ENCODE measurements around the gene POT1. TPM values are rescaled to one million over a fixed set of nuclear protein-coding genes. Genes with fewer than 3 reads are reported as not detected.

Gene POT1
- total RNA-seq, 1 experiment from 2014 or later: 20.9 TPM

DNA sequence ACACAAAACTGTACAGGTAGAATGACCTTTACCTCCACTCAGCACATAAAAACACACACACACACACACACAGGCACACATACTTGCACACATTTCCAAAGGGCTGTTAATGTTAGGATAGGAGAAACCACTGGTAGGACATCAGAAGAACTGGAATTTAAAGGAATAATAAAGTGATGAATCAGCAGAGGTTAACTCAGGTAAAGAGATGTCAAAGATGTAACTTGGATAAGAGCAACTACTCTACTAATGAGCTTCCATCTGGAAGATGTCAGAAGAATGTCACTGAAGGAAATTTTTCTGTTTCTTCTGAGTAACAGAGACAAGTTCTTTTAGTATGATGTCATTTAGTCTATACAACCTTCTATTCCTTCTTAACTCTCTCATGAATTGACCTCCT is 137.6 kb downstream of the POT1 start:
- no TSS peak for BruUV-seq (replicated peaks)
- Histone ChIP-seq H3K4me3 (ENCODE audit: low read depth in 2 of 2, low read length in 2 of 2) (no peak overlapping the region), H3K27ac (ENCODE audit: low read length) (no peak overlapping the region), H3K9me3 (ENCODE audit: control insufficient read depth, insufficient read depth, low read depth, low read length) (no peaks in the 10 kb centered on the region), H3K36me3 (ENCODE audit: control insufficient read depth, insufficient read depth, low read length) (no peaks in the 10 kb centered on the region), H3K27me3 (ENCODE audit: control insufficient read depth, insufficient read depth, low read length) (peaks cover 2% of the 10 kb centered on the region; the same call in 1 of the 2 replicates), H3K4me1 (ENCODE audit: control insufficient read depth, insufficient read depth, low read length) (no peaks in the 10 kb centered on the region)
- intact Hi-C loops (cut with micrococcal nuclease; ENCODE audit: unreplicated experiment): no loop called here
- in situ Hi-C loops (cut with HindIII; ENCODE audit: low pct_unique_long_range_greater_than_20kb, low sequenced_read_pairs): no loop called here
- CTCF ChIA-PET: no interaction called here
- DNase-seq (ENCODE audit: low read depth, low spot score) (no peak), ATAC-seq (no peak)
- POLR2A ChIA-PET: no interaction called here
- TF ChIP-seq, protein P1, sequence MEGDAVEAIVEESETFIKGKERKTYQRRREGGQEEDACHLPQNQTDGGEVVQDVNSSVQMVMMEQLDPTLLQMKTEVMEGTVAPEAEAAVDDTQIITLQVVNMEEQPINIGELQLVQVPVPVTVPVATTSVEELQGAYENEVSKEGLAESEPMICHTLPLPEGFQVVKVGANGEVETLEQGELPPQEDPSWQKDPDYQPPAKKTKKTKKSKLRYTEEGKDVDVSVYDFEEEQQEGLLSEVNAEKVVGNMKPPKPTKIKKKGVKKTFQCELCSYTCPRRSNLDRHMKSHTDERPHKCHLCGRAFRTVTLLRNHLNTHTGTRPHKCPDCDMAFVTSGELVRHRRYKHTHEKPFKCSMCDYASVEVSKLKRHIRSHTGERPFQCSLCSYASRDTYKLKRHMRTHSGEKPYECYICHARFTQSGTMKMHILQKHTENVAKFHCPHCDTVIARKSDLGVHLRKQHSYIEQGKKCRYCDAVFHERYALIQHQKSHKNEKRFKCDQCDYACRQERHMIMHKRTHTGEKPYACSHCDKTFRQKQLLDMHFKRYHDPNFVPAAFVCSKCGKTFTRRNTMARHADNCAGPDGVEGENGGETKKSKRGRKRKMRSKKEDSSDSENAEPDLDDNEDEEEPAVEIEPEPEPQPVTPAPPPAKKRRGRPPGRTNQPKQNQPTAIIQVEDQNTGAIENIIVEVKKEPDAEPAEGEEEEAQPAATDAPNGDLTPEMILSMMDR (IDR thresholded peaks at IDR 0.05): no peak
- TF ChIP-seq POLR2AphosphoS5 (IDR thresholded peaks at IDR 0.05; ENCODE audit: low read depth, low read length) (no peak), SIN3A (IDR thresholded peaks at IDR 0.05; ENCODE audit: borderline replicate concordance, insufficient read depth, low read depth, low read length) (no peak), TCF7L2 (IDR thresholded peaks at IDR 0.05; ENCODE audit: low read depth, low read length) (no peak), REST (IDR thresholded peaks at IDR 0.05; ENCODE audit: insufficient read depth in 1 of 2, low read depth in 2 of 2, low read length in 1 of 2) (no peak)

DNA sequence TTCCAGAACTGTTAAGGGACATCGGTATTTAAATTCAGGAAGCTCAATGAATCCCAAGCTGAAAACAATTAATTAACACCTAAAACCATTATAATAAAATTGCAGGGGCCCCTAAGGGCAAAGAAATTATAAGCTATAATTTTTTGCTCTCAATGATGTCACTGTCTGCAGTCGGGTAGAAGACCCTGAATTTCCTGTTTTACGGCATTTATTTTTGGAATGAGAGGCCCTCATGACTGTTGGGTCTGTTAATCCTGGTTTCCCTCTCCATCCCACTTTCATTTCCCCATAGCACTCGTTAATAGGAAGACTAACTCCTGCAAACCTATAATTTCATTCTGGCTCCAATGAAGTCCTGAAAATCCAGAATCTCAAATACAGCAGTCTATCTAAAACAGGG is 138.2 kb downstream of the POT1 start:
- no TSS peak for BruUV-seq (replicated peaks)
- Histone ChIP-seq H3K4me3 (ENCODE audit: low read depth in 2 of 2, low read length in 2 of 2) (no peak overlapping the region), H3K9me3 (ENCODE audit: control insufficient read depth, insufficient read depth, low read depth, low read length) (no peaks in the 10 kb centered on the region), H3K27me3 (ENCODE audit: control insufficient read depth, insufficient read depth, low read length) (peaks cover 2% of the 10 kb centered on the region; the same call in 1 of the 2 replicates), H3K4me1 (ENCODE audit: control insufficient read depth, insufficient read depth, low read length) (no peaks in the 10 kb centered on the region), H3K36me3 (ENCODE audit: control insufficient read depth, insufficient read depth, low read length) (no peaks in the 10 kb centered on the region), H3K27ac (ENCODE audit: low read length) (no peak overlapping the region)
- no peak for ATAC-seq
- in situ Hi-C loops (cut with HindIII; ENCODE audit: low pct_unique_long_range_greater_than_20kb, low sequenced_read_pairs) (no loop called here), intact Hi-C loops (cut with micrococcal nuclease; ENCODE audit: unreplicated experiment) (no loop called here)
- ChIA-PET CTCF (no interaction called here), POLR2A (no interaction called here)
- no peak for DNase-seq (ENCODE audit: low read depth, low spot score)
- no peak for TF ChIP-seq TCF7L2 (IDR thresholded peaks at IDR 0.05; ENCODE audit: low read depth, low read length)
- TF ChIP-seq, protein P1 (IDR thresholded peaks at IDR 0.05): no peak
- TF ChIP-seq REST (IDR thresholded peaks at IDR 0.05; ENCODE audit: insufficient read depth in 1 of 2, low read depth in 2 of 2, low read length in 1 of 2): no peak
- no peak for TF ChIP-seq POLR2AphosphoS5 (IDR thresholded peaks at IDR 0.05; ENCODE audit: low read depth, low read length)
- TF ChIP-seq SIN3A (IDR thresholded peaks at IDR 0.05; ENCODE audit: borderline replicate concordance, insufficient read depth, low read depth, low read length): no peak

Measured in Panc1 (cell line).